ENCODE measurements around the gene ANO3. TPM values are rescaled to one million over a fixed set of nuclear protein-coding genes. Genes with fewer than 3 reads are reported as not detected.

Gene ANO3
- total and polyA plus RNA-seq, 2 donors from 2014 or later, result 0.30 to 1.5 TPM

- intact Hi-C loops (cut with DNase I), result no loop called here
- Histone ChIP-seq H3K27ac (ENCODE audit: low read depth in 2 of 2, low read length in 2 of 2) (no peak overlapping the region), H3K4me1 (ENCODE audit: control insufficient read depth in 2 of 3, insufficient read depth in 2 of 3, low read depth in 1 of 3, low read length in 3 of 3) (no peaks in the 10 kb centered on the region), H3K9ac (ENCODE audit: low read length in 3 of 3) (no peak overlapping the region), H3K27me3 (ENCODE audit: control insufficient read depth, insufficient read depth, low read length) (peaks cover 2% of the 10 kb centered on the region), H3K4me3 (ENCODE audit: low read length in 3 of 3) (peak overlapping the region; percentile 14 to 57 (median 42)), H3K36me3 (ENCODE audit: control insufficient read depth in 2 of 3, insufficient read depth in 3 of 3, low read length in 3 of 3) (no peaks in the 10 kb centered on the region), H3K9me3 (ENCODE audit: control insufficient read depth in 2 of 3, insufficient read depth in 1 of 3, low read length in 3 of 3) (no peaks in the 10 kb centered on the region)
- DNase-seq, result peak in 3 of 5 donors; percentile 17 to 39 (median 37)
- TF ChIP-seq CTCF (IDR thresholded peaks at IDR 0.05; ENCODE audit: borderline replicate concordance, extremely low read depth, insufficient read depth), result no peak
- no peak for FAIRE-seq
These were observed 614 bp downstream of the ANO3 start for GRCh38 chr11:26332572-26332915.

- Histone ChIP-seq H3K9me3 (ENCODE audit: control insufficient read depth in 2 of 3, insufficient read depth in 1 of 3, low read length in 3 of 3) (no peaks in the 10 kb centered on the region), H3K36me3 (ENCODE audit: control insufficient read depth in 2 of 3, insufficient read depth in 3 of 3, low read length in 3 of 3) (no peaks in the 10 kb centered on the region), H3K27ac (ENCODE audit: low read depth in 2 of 2, low read length in 2 of 2) (no peak overlapping the region), H3K27me3 (ENCODE audit: control insufficient read depth, insufficient read depth, low read length) (peaks cover 2% of the 10 kb centered on the region), H3K4me1 (ENCODE audit: control insufficient read depth in 2 of 3, insufficient read depth in 2 of 3, low read depth in 1 of 3, low read length in 3 of 3) (no peaks in the 10 kb centered on the region), H3K4me3 (ENCODE audit: low read length in 3 of 3) (no peak overlapping the region), H3K9ac (ENCODE audit: low read length in 3 of 3) (no peak overlapping the region)
- DNase-seq, result no peak
- no peak for TF ChIP-seq CTCF (IDR thresholded peaks at IDR 0.05; ENCODE audit: borderline replicate concordance, extremely low read depth, insufficient read depth)
- intact Hi-C loops (cut with DNase I), result no loop called here
- FAIRE-seq, result no peak
These were observed 2.0 kb downstream of the ANO3 start for GRCh38 chr11:26333906-26334305.

GRCh38 chr11:26335903-26336302, 4.0 kb downstream of the ANO3 start:
- peaks cover 2% of the 10 kb centered on the region for H3K27me3 ChIP-seq (ENCODE audit: control insufficient read depth, insufficient read depth, low read length)
- no peaks in the 10 kb centered on the region for H3K36me3 ChIP-seq (ENCODE audit: control insufficient read depth in 2 of 3, insufficient read depth in 3 of 3, low read length in 3 of 3)
- intact Hi-C loops (cut with DNase I), result no loop called here
- H3K4me3 ChIP-seq (ENCODE audit: low read length in 3 of 3), result no peak overlapping the region
- no peak overlapping the region for H3K9ac ChIP-seq (ENCODE audit: low read length in 3 of 3)
- no peak for DNase-seq
- FAIRE-seq, result no peak
- H3K9me3 ChIP-seq (ENCODE audit: control insufficient read depth in 2 of 3, insufficient read depth in 1 of 3, low read length in 3 of 3), result no peaks in the 10 kb centered on the region
- TF ChIP-seq CTCF (IDR thresholded peaks at IDR 0.05; ENCODE audit: borderline replicate concordance, extremely low read depth, insufficient read depth), result no peak
- no peaks in the 10 kb centered on the region for H3K4me1 ChIP-seq (ENCODE audit: control insufficient read depth in 2 of 3, insufficient read depth in 2 of 3, low read depth in 1 of 3, low read length in 3 of 3)
- H3K27ac ChIP-seq (ENCODE audit: low read depth in 2 of 2, low read length in 2 of 2), result no peak overlapping the region

GRCh38 chr11:26344647-26345046, 12.7 kb downstream of the ANO3 start:
- Histone ChIP-seq H3K36me3 (ENCODE audit: control insufficient read depth in 2 of 3, insufficient read depth in 3 of 3, low read length in 3 of 3) (no peaks in the 10 kb centered on the region), H3K9me3 (ENCODE audit: control insufficient read depth in 2 of 3, insufficient read depth in 1 of 3, low read length in 3 of 3) (no peaks in the 10 kb centered on the region), H3K27me3 (ENCODE audit: control insufficient read depth, insufficient read depth, low read length) (no peaks in the 10 kb centered on the region), H3K9ac (ENCODE audit: low read length in 3 of 3) (no peak overlapping the region), H3K4me1 (ENCODE audit: control insufficient read depth in 2 of 3, insufficient read depth in 2 of 3, low read depth in 1 of 3, low read length in 3 of 3) (no peaks in the 10 kb centered on the region), H3K27ac (ENCODE audit: low read depth in 2 of 2, low read length in 2 of 2) (no peak overlapping the region), H3K4me3 (ENCODE audit: low read length in 3 of 3) (no peak overlapping the region)
- no peak for TF ChIP-seq CTCF (IDR thresholded peaks at IDR 0.05; ENCODE audit: borderline replicate concordance, extremely low read depth, insufficient read depth)
- no peak for DNase-seq
- intact Hi-C loops (cut with DNase I), result no loop called here
- FAIRE-seq, result peak; percentile 15
